Measurements from ENCODE around the gene COL4A1. TPM values are rescaled to one million over a fixed set of nuclear protein-coding genes. Genes with fewer than 3 reads are reported as not detected.

The COL4A1 gene
- total RNA-seq, 1 donor from 2014 or later = 178 TPM

GRCh38 chr13:110262508-110263291, 44.3 kb downstream of the COL4A1 start:
- H3K27ac ChIP-seq = peak overlapping the region; percentile 27
- DNase-seq (ENCODE audit: extremely low spot score in 2 of 2) = peak in 1 of 2 donors; percentile 86
- H3K36me3 ChIP-seq = no peaks in the 10 kb centered on the region
- peaks cover 60% of the 10 kb centered on the region for H3K4me1 ChIP-seq
- H3K27me3 ChIP-seq = no peaks in the 10 kb centered on the region
- intact Hi-C loops (cut with DNase I) = no loop called here
- TF ChIP-seq POLR2A (IDR thresholded peaks at IDR 0.05) (no peak), POLR2AphosphoS5 (IDR thresholded peaks at IDR 0.05; ENCODE audit: insufficient read depth in 1 of 2, low read depth in 1 of 2) (peak in 1 of 2 donors; percentile 7)
- no peak overlapping the region for H3K4me3 ChIP-seq
- H3K9me3 ChIP-seq = no peaks in the 10 kb centered on the region

DNA sequence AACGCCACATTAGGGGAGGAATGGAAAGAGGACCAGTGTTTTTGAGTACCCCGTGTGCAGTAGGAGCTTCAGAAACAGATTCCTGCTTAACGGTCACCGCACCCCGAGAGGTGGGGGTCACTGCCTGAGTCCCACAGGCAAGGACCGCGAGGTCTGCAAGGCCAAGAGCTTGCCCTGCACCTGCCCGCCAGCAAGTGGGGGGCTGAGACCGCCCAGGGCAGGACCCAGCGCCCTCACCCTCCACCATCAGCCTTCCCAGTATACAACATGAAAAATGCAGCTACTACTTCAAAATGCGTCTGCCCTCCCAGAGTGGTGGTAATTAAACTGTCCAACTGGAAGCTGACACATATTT, 44.9 kb downstream of the COL4A1 start:
- no peak for TF ChIP-seq CTCF (IDR thresholded peaks at IDR 0.05)
- no peak for TF ChIP-seq POLR2A (IDR thresholded peaks at IDR 0.05)
- TF ChIP-seq POLR2AphosphoS5 (IDR thresholded peaks at IDR 0.05; ENCODE audit: insufficient read depth in 1 of 2, low read depth in 1 of 2) = no peak
- DNase-seq (ENCODE audit: extremely low spot score in 2 of 2) = peak in 1 of 2 donors; percentile 81
- H3K4me1 ChIP-seq = peaks cover 62% of the 10 kb centered on the region
- no peaks in the 10 kb centered on the region for H3K9me3 ChIP-seq
- no peaks in the 10 kb centered on the region for H3K36me3 ChIP-seq
- intact Hi-C loops (cut with DNase I) = no loop called here
- no peaks in the 10 kb centered on the region for H3K27me3 ChIP-seq
- peak overlapping the region; percentile 27 for H3K27ac ChIP-seq
- no peak overlapping the region for H3K4me3 ChIP-seq

DNA sequence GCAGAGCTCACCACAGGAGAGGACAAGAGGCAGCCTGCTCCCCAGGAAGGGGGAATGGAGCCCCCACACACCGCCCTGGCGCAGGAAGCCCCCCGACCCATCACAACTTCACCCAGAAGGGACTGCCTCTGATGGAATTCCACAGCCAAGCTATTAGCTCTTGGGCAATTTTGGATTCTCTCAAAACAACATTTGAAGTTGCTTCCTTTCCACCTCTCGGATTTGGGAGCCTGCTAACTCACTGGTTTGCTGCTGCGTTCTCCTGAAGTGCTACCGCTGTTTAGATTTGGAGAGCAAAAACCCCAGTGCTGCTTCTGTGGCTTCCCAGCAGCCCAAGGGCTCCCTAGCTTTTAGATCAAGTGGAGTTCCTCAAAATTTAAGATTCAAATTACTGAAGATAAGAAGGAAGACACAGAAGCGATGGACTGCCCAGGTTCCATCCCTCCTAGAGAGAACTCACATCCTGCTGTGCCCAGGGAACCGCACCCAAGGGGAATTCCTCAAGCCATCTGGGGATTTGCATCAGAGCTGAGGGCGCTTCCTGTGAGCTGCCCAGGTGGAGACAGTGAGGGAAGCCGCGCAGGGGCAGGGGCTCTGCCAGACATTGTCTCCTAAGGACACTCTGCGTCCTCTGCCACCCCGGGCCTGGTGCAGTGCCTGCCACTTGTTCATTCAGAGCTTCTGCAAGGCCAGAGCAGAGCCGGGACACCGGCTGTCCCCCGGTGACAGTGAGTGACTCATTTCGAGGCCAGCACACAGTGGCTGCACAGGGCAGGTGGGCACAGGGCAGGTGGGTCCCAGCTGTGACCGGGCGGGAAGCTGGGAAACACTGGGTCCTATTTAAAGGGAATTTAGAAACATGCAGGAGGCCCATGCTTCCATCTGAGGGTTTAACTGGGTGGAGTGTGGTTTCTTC, 45.5 kb downstream of the COL4A1 start:
- H3K27me3 ChIP-seq = no peaks in the 10 kb centered on the region
- H3K36me3 ChIP-seq = no peaks in the 10 kb centered on the region
- peaks cover 62% of the 10 kb centered on the region for H3K4me1 ChIP-seq
- peak in 1 of 2 donors; percentile 83 for DNase-seq (ENCODE audit: extremely low spot score in 2 of 2)
- intact Hi-C loops (cut with DNase I) = no loop called here
- no peaks in the 10 kb centered on the region for H3K9me3 ChIP-seq
- peak overlapping the region; percentile 27 for H3K27ac ChIP-seq
- no peak overlapping the region for H3K4me3 ChIP-seq
- TF ChIP-seq POLR2AphosphoS5 (IDR thresholded peaks at IDR 0.05; ENCODE audit: insufficient read depth in 1 of 2, low read depth in 1 of 2) (no peak), CTCF (IDR thresholded peaks at IDR 0.05) (no peak), POLR2A (IDR thresholded peaks at IDR 0.05) (no peak)

- intact Hi-C loops (cut with DNase I) = no loop called here
- Histone ChIP-seq H3K9me3 (no peaks in the 10 kb centered on the region), H3K27ac (peak overlapping the region; percentile 3), H3K36me3 (no peaks in the 10 kb centered on the region), H3K4me3 (no peak overlapping the region), H3K27me3 (no peaks in the 10 kb centered on the region), H3K4me1 (peaks cover 59% of the 10 kb centered on the region)
- DNase-seq (ENCODE audit: extremely low spot score in 2 of 2) = no peak
- TF ChIP-seq CTCF (IDR thresholded peaks at IDR 0.05) = no peak
- TF ChIP-seq POLR2A (IDR thresholded peaks at IDR 0.05) = no peak
- TF ChIP-seq POLR2AphosphoS5 (IDR thresholded peaks at IDR 0.05; ENCODE audit: insufficient read depth in 1 of 2, low read depth in 1 of 2) = peak in 1 of 2 donors; percentile 1
Observed at GRCh38 chr13:110259651-110260050, 47.3 kb downstream of the COL4A1 start.

DNA sequence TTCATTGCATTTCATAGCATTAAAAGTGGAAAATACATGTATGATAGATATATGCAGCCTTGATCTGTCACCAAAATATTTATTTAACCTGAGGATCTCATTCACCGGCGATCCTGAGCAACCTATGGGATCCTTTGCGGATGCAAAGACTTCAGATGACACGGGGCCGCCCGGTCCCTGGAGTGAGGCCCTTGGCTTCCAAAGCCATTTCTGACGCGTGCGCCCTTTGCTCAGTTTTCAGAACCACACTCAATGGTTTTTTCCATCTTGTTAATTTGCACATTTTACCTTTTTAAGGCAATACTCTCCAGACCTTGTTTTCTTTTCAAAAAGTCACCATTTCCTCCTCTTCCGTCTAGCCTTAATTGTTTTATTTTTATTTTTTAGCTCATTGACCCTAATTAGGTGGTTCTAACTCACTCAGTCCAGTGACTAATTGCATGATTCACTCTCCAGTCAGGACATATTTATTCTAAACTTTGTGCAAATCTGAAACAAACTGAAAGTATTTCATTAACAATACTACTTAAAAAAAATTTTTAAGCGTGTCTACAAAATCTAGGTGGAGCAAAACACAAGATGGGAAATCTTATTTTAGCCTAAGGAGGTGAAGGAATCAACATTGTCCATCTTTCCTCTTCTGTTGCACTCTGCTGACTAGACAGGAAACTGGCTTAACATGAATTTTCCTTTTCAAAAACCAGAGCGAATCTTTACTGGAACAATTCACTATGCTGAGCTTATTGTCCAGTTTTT, 47.9 kb downstream of the COL4A1 start:
- peaks cover 53% of the 10 kb centered on the region for H3K4me1 ChIP-seq
- intact Hi-C loops (cut with DNase I) = no loop called here
- H3K9me3 ChIP-seq = no peaks in the 10 kb centered on the region
- H3K4me3 ChIP-seq = no peak overlapping the region
- H3K27me3 ChIP-seq = no peaks in the 10 kb centered on the region
- peak overlapping the region; percentile 3 for H3K27ac ChIP-seq
- TF ChIP-seq POLR2AphosphoS5 (IDR thresholded peaks at IDR 0.05; ENCODE audit: insufficient read depth in 1 of 2, low read depth in 1 of 2) = peak in 1 of 2 donors; percentile 19
- no peak for TF ChIP-seq CTCF (IDR thresholded peaks at IDR 0.05)
- no peaks in the 10 kb centered on the region for H3K36me3 ChIP-seq
- DNase-seq (ENCODE audit: extremely low spot score in 2 of 2) = no peak

Measured in vagina (tissue), 2 donors.